ENCODE measurements around the gene RS1.
A peak's percentile ranks its signal among the peaks of the same experiment; 100 is the strongest.

The RS1 gene

DNA sequence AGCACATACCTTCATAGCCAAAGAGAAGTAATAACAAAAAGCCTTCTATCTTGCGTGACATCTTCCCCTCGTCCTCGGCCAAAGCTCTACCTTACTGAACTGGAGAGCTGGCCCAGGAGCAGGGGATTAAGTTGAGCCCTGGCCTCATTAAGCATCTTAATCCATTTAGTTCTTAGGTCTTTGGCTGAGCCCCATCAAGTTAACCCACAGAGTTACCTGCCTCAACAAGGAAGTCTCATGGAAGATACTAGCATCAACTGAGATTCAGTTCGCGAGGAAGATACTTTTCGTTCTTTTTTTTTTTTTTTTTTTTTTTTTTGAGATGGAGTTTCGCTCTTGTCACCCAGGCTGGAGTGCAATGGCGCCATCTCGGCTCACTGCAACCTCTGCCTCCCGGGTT, at the start of gene RS1:
Gene RS1, minus strand, starts transcription at position 101 of the 400 bp plus-strand sequence. Its CDS starts 40 bp downstream, at position 61.
- TF ChIP-seq, protein P1, sequence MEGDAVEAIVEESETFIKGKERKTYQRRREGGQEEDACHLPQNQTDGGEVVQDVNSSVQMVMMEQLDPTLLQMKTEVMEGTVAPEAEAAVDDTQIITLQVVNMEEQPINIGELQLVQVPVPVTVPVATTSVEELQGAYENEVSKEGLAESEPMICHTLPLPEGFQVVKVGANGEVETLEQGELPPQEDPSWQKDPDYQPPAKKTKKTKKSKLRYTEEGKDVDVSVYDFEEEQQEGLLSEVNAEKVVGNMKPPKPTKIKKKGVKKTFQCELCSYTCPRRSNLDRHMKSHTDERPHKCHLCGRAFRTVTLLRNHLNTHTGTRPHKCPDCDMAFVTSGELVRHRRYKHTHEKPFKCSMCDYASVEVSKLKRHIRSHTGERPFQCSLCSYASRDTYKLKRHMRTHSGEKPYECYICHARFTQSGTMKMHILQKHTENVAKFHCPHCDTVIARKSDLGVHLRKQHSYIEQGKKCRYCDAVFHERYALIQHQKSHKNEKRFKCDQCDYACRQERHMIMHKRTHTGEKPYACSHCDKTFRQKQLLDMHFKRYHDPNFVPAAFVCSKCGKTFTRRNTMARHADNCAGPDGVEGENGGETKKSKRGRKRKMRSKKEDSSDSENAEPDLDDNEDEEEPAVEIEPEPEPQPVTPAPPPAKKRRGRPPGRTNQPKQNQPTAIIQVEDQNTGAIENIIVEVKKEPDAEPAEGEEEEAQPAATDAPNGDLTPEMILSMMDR (IDR thresholded peaks at IDR 0.05; ENCODE audit: control insufficient read depth, extremely low read depth, insufficient read depth): no peak

DNA sequence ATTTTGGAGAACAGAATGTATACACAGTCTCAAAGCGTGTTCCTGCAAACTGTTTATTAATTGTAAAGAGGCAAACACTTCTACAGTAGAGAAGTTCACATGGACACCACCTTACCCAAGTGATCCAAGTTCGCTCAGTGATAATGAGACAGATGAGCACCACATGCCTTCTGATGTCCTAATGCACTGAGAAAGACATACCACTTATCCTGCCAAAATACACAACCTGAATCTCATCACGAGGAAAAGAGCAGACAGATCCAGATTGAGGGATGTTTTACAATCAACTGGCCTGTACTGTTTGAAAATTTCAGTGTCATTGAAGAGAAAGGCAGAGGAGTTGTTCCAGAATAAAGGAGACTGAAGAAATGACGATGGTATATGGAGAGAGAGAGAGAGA, 47.9 kb upstream of the RS1 start:
- TF ChIP-seq, protein P1 (IDR thresholded peaks at IDR 0.05; ENCODE audit: control insufficient read depth, extremely low read depth, insufficient read depth): no peak
- DNase-seq (ENCODE audit: low read depth): no peak

More for the DNA sequence above, at the start of gene RS1:
- DNase-seq (ENCODE audit: low read depth): no peak
- H3K4me3 ChIP-seq (ENCODE audit: low read depth, low read length): no peak within 1 kb of the TSS

DNA sequence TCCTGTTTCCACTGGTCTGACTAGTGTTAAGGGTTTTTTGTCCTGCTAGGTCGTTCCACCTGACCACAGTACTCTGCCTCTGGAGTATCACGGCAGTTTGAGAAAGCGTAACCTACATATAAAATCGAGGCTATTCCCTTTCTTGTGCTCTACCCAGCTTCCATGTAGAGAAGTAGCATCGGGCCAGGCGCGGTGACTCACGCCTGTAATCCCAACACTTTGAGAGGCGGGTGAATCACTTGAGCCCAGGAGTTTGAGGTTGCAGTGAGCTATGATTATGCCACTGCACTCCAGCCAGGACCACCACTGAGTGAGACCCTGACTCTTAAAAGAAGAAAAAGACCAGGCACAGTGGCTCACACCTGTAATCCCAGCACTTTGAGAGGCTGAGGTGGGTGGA, 43.0 kb upstream of the RS1 start:
- H3K4me3 ChIP-seq (ENCODE audit: low read depth, low read length): no peak overlapping the region
- no peak for DNase-seq (ENCODE audit: low read depth)
- TF ChIP-seq, protein P1 (IDR thresholded peaks at IDR 0.05; ENCODE audit: control insufficient read depth, extremely low read depth, insufficient read depth): no peak

More for the DNA sequence above, 47.9 kb upstream of the RS1 start:
- no peak overlapping the region for H3K4me3 ChIP-seq (ENCODE audit: low read depth, low read length)

DNA sequence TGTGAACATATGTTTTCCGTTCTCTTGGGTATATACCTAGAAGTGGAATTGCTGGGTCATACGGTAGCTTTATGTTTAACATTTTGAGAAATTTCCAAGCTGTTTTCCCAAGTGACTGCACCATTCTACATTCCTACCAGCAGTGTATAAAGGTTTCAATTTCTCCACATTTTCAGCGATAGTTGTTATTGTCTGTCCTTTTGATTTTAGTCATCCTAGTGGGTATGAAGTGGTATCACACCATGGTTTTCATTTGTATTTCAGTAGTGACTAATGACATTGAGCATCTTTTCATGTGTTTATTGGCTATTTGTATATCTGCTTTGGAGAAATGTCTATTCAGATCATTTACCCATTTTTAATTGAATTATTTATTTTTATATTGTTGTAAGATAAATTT, 37.9 kb upstream of the RS1 start:
- TF ChIP-seq, protein P1 (IDR thresholded peaks at IDR 0.05; ENCODE audit: control insufficient read depth, extremely low read depth, insufficient read depth): no peak
- H3K4me3 ChIP-seq (ENCODE audit: low read depth, low read length): no peak overlapping the region
- no peak for DNase-seq (ENCODE audit: low read depth)

DNA sequence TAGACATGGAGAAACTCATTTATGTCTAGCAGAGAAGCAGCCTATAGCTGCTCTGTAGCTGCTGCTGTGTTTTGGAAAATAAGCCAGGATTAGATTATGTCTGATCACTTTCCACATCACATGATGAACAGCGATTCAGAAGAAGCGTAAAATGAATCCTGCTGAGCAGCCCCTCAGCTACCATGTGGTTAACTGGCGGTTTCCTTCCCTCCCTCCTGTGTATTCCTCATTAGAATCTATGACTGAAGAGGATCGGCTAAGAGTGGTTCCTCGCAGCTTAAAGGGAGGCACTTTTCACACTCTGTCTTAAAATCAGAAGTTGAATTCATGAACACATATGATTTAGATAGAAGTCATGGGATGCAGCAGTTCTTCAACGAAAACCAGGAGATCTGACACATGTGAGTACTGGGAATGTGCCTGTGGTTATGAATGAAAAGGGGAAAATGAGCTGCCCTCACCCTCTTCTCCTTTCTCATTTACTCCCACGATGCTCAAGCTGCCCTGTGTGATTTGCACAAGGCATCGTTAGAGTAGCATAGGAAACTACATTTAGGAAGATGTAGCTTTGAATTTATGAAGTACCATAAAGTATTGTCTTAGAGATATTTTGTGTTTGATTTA, 35.6 kb upstream of the RS1 start, which contains the start of gene PPEF1:
Gene PPEF1, plus strand, starts transcription at position 220 of the 624 bp plus-strand sequence. Its CDS starts 136 bp downstream, at position 356.
- no peak within 1 kb of the TSS for H3K4me3 ChIP-seq (ENCODE audit: low read depth, low read length)
- TF ChIP-seq, protein P1 (IDR thresholded peaks at IDR 0.05; ENCODE audit: control insufficient read depth, extremely low read depth, insufficient read depth): no peak
- no peak for DNase-seq (ENCODE audit: low read depth)

DNA sequence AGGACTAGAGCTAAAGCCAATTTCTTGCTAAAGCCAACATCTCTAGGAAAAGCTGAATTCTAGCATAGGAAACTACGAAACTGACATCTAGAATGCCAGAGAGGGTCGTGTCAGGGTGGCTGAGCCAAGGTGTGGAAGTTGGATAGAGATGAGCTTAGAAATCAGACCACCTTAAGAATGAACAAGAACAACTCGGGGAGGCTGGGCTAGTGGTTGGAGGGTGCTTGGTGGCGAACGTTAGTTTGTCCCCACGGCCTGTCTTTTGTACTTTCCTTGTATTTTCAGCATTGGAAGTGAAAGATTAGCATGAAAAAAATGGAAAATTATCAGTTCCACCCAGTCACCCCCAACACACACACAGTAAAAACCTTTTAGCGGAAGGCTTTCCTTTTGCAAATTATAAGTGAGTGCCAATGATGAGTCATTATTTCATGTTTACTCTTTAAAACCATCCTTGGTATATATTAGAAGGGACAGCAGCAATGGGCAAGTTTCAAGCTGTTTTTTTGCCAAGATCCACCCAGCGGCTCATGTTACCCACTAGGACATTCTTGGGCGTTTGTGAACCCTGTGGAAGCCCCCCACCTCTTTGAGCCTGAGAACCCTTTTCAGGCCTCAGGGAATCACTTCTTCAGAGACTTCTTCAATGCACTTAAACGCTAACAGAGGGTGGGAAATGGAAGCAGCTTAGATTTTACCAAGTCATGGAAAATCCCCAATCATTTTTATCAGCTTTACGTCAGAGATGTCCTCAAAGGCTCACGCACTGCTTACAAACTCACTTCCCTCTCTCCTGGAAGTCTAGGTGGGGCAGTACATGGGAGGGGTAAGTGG, 30.7 kb upstream of the RS1 start:
- TF ChIP-seq, protein P1 (IDR thresholded peaks at IDR 0.05; ENCODE audit: control insufficient read depth, extremely low read depth, insufficient read depth): no peak
- no peak overlapping the region for H3K4me3 ChIP-seq (ENCODE audit: low read depth, low read length)
- DNase-seq (ENCODE audit: low read depth): peak; percentile 41

Data from LNCaP clone FGC (cell line).